ENCODE measurements around the gene RBBP4. TPM values are rescaled to one million over a fixed set of nuclear protein-coding genes. Genes with fewer than 3 reads are reported as not detected.

The RBBP4 gene
- total and polyA plus RNA-seq, 2 of the 8 experiments (the other 6 are each of a cell fraction or from before 2014, with no cell fraction given), result 147 to 397 TPM

- TF ChIP-seq CHD7 (IDR thresholded peaks at IDR 0.05; ENCODE audit: insufficient replicate concordance, low read length) (no peak), SIN3A (conservative IDR thresholded peaks at IDR 0.05 in 1 of 2, IDR thresholded peaks at IDR 0.05 in 1 of 2; ENCODE audit: low read depth in 1 of 2, low read length in 2 of 2) (no peak), TAF1 (IDR thresholded peaks at IDR 0.05; ENCODE audit: low read depth, low read length) (no peak), SIX5 (IDR thresholded peaks at IDR 0.05; ENCODE audit: low read depth, low read length) (no peak), YY1 (IDR thresholded peaks at IDR 0.05; ENCODE audit: low read depth, low read length) (no peak), FOSL1 (IDR thresholded peaks at IDR 0.05; ENCODE audit: insufficient read depth, low read depth, low read length) (no peak), HDAC6 (IDR thresholded peaks at IDR 0.05; ENCODE audit: low read depth, low read length) (no peak), KDM1A (IDR thresholded peaks at IDR 0.05; ENCODE audit: borderline replicate concordance, low read length) (no peak)
Observed at GRCh38 chr1:32647308-32648134, 3.5 kb upstream of the RBBP4 start (continued).
